ENCODE data around the gene PPP1R13B. TPM values are rescaled to one million over a fixed set of nuclear protein-coding genes. Genes with fewer than 3 reads are reported as not detected.
A peak's percentile ranks its signal among the peaks of the same experiment; 100 is the strongest.

Gene PPP1R13B
- polyA plus RNA-seq, 1 donor (not counting 4 experiments of a cell fraction or from before 2014, with no cell fraction given): 7.7 TPM

DNA sequence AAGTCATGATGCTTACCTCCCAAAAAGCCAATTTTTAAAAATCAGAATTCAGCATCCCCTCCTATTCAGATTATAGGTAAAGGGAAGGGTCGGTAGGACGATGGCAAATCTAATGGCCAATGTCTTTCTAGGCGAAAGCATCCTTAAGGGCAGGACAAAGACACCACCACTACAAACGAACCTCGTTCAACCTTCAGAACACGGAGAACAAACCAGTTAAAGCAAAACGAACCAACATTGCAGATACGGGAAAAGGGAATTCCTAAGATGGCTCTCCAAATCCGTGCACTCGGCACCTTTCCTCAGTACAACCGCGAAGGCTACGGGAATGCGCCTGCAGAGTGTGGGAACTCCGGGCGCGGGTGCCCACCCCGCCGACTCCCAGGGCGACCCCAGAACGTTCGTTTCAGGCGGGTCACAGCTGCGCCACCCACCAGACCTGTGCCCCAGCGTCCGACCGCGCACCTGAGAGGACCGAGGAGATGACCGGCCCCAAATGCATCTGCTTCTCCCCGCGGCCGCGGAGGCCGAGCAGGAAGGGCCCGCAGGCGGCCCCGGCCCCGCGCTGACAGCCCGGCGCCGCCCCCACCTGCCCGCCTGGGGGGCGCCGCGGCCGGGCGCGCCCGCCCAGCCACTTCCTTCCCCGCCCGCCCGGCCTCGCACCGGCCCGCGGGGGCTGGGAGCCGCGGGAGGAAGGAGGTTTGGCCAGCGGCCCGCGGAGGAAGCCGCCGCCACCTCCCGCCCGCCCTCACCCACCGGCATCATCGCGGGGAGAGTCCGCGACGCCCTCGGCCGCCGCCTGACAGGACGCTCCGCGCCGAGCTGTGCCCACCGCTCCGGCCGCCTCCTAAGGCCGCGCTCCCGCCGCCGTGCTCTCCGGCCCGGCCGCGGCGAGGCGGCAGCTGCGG, 578 bp downstream of the PPP1R13B start:
- Histone ChIP-seq H3K4me3 (ENCODE audit: control insufficient read depth in 2 of 3, extremely low read depth in 1 of 3, insufficient read depth in 2 of 3, low read depth in 1 of 3, low read length in 3 of 3) (peak overlapping the region; percentile 75 to 89 (median 88)), H3K27ac (ENCODE audit: control insufficient read depth, insufficient read depth, low read length) (peak overlapping the region; percentile 36), H2AFZ (ENCODE audit: control insufficient read depth, low read length) (peak overlapping the region; percentile 75), H3K27me3 (ENCODE audit: control insufficient read depth, extremely low read depth, insufficient read depth, low read length) (no peaks in the 10 kb centered on the region), H3K9ac (ENCODE audit: control insufficient read depth, extremely low read depth, insufficient read depth, low read length) (peak overlapping the region; percentile 73), H3K36me3 (ENCODE audit: control insufficient read depth in 2 of 2, extremely low read depth in 1 of 2, insufficient read depth in 2 of 2, low read length in 2 of 2) (peaks cover 0 to 4% of the 10 kb centered on the region in 2 experiments), H3K4me2 (ENCODE audit: control insufficient read depth, extremely low read depth, insufficient read depth, low read depth, low read length) (peak overlapping the region; percentile 93), H3K9me3 (ENCODE audit: control insufficient read depth, low read depth, low read length) (no peaks in the 10 kb centered on the region), H4K20me1 (ENCODE audit: control insufficient read depth, extremely low read depth, insufficient read depth, low read length) (no peaks in the 10 kb centered on the region), H3K4me1 (ENCODE audit: control insufficient read depth, extremely low read depth, insufficient read depth, low read length) (peaks cover 23% of the 10 kb centered on the region), H3K9me1 (ENCODE audit: control insufficient read depth, extremely low read depth, insufficient read depth, low read length) (no peaks in the 10 kb centered on the region), H3K79me2 (ENCODE audit: control insufficient read depth, insufficient read depth, low read length) (peaks cover 31% of the 10 kb centered on the region)
- FAIRE-seq: peak; percentile 78
- TF ChIP-seq CTCF (optimal IDR thresholded peaks at IDR 0.05 in 1 of 3, IDR thresholded peaks at IDR 0.05 in 1 of 3, conservative IDR thresholded peaks at IDR 0.05 in 1 of 3; ENCODE audit: extremely low read depth in 1 of 3, insufficient read depth in 2 of 3, low read length in 3 of 3) (no peak), EZH2 (IDR thresholded peaks at IDR 0.05; ENCODE audit: low read length) (no peak)
- dilution Hi-C loops (cut with MboI; ENCODE audit: extremely low pct_ligation_motif_present, low sequenced_read_pairs): no loop called here
- no peak for DNase-seq (ENCODE audit: low read depth, low spot score)

GRCh38 chr14:103846097-103846496, 1.3 kb downstream of the PPP1R13B start:
- Histone ChIP-seq H2AFZ (ENCODE audit: control insufficient read depth, low read length) (no peak overlapping the region), H3K4me1 (ENCODE audit: control insufficient read depth, extremely low read depth, insufficient read depth, low read length) (peaks cover 23% of the 10 kb centered on the region), H3K9me3 (ENCODE audit: control insufficient read depth, low read depth, low read length) (no peaks in the 10 kb centered on the region), H3K4me2 (ENCODE audit: control insufficient read depth, extremely low read depth, insufficient read depth, low read depth, low read length) (peak overlapping the region; percentile 93), H4K20me1 (ENCODE audit: control insufficient read depth, extremely low read depth, insufficient read depth, low read length) (no peaks in the 10 kb centered on the region), H3K27ac (ENCODE audit: control insufficient read depth, insufficient read depth, low read length) (no peak overlapping the region), H3K4me3 (ENCODE audit: control insufficient read depth in 2 of 3, extremely low read depth in 1 of 3, insufficient read depth in 2 of 3, low read depth in 1 of 3, low read length in 3 of 3) (peak overlapping the region; percentile 75 to 89 (median 88)), H3K27me3 (ENCODE audit: control insufficient read depth, extremely low read depth, insufficient read depth, low read length) (no peaks in the 10 kb centered on the region), H3K9me1 (ENCODE audit: control insufficient read depth, extremely low read depth, insufficient read depth, low read length) (no peaks in the 10 kb centered on the region), H3K36me3 (ENCODE audit: control insufficient read depth in 2 of 2, extremely low read depth in 1 of 2, insufficient read depth in 2 of 2, low read length in 2 of 2) (peaks cover 0 to 4% of the 10 kb centered on the region in 2 experiments), H3K79me2 (ENCODE audit: control insufficient read depth, insufficient read depth, low read length) (peaks cover 34% of the 10 kb centered on the region), H3K9ac (ENCODE audit: control insufficient read depth, extremely low read depth, insufficient read depth, low read length) (peak overlapping the region; percentile 73)
- dilution Hi-C loops (cut with MboI; ENCODE audit: extremely low pct_ligation_motif_present, low sequenced_read_pairs): no loop called here
- FAIRE-seq (peak; percentile 48), DNase-seq (ENCODE audit: low read depth, low spot score) (no peak)
- TF ChIP-seq EZH2 (IDR thresholded peaks at IDR 0.05; ENCODE audit: low read length) (no peak), CTCF (optimal IDR thresholded peaks at IDR 0.05 in 1 of 3, IDR thresholded peaks at IDR 0.05 in 1 of 3, conservative IDR thresholded peaks at IDR 0.05 in 1 of 3; ENCODE audit: extremely low read depth in 1 of 3, insufficient read depth in 2 of 3, low read length in 3 of 3) (no peak)
